NCI-H226 (cell line): ENCODE data around the gene NOXA1.
"Not testable (repeated sequence)": the region's sequence is repeated elsewhere in the genome, so short reads cannot be mapped to it uniquely, and the experiment has no call there.

Source experiments
- DNase-seq: peaks from one replicate; pipeline ENCODE4 v3.0.0-alpha.2; 2015

Gene NOXA1

DNA sequence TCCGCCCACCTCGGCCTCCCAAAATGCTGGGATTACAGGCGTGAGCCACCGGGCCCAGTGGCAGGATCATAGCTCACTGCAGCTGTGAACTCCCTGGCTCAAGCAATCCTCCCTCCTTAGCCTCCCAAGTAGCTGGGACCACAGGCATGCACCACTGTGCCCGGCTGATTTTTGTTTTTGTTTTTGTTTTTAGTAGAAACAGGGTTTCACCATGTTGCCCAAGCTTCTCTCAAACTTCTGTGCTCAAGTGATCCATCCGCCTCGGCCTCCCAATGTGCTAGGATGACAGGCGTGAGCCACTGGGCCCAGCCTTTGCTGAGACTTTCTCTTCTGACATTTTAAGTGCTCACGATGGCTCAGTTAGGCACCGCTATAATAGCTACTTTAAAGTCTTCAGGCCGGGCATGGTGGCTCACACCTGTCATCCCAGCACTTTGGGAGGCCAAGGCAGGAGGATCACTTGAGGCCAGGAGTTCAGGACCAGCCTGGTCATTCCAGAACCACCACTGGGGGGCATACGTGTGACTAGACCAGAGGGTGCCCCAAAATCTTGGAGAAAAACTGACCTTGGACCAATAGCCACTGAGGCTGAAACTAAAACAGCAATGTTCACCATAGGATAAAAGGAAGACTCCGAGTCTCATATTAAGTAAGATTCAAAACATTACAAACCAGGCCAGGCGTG lies 21.1 kb downstream of the NOXA1 start:
- DNase-seq: no peak

DNA sequence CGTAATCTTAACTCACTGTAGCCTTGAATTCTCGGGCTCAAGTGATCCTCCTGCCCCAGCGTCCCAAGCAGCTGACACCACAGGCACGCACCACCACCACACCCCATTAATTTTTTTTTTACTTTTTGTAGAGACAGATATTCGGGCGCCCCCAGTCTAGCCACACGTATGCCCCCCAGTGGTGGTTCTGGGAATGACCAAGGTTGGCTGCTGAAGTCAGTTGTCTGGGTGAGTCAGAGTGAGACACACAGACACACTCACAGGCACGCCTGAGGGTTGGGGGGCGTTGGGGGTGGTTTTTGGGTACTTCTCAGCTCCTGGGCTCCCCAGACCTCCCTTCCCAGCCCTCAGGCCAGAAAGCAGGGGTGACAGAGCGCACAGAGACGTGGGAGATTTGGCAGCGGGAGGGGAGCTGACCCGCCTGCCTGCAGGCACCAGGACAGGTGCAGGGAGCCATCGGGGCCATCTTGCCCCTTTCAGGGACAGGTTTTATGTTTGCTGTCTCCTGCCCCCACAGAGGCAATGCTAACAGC lies 22.1 kb downstream of the NOXA1 start:
- peak; percentile 68 for DNase-seq

DNA sequence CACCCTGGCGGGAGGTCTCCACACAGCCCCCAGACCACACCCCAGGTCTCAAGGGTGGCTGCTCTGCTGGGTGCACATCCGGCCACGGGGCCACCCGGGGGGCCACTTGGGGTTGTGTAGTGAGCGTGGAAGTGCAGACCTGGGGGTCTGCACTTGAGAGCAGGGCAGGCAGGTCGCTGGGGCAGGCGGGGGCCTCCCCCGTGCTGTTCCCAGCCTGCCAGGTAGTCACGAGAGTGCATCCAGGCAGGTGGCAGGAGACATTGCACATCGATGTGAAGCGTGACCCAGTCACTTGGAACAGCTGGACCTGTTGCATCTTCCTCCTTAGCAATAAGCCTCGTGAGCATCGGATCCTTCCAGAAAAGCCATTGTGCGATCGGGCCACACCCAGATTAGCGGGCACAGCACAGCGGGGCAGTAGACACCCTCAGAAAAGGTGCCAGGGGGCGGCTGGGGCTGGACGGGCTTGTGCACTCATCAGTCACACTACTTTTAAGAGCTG lies 22.8 kb downstream of the NOXA1 start:
- no peak for DNase-seq

DNA sequence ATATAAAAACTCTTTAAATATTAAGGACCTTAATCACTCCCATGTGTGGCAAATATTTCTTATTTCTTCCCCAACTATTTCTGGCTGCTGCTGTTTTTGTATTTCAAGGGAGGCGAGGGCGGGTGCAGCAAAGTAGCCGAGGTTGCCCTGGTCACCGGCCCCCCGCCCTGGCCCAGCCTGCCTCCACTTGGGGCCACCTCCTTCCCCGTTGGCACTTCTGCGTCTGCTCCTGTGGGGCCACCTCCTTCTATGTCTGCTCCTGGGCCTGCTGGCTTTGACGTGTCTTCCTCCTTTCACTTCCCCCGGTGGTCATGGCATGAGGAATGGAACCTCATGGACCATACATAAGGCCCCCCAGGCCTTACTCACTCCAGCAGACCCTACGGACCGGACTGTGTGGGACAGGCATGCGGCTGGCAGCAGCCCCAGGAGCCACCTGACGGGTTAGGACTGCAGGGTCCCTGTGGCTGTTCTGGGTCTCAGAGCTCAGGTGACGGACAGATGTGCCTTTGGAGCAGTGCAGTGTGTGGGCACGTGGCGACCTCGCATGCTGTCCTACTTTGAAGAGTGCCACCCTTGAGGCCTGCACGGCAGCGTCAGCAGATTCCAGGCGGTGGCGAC lies 23.8 kb downstream of the NOXA1 start:
- no peak for DNase-seq

DNA sequence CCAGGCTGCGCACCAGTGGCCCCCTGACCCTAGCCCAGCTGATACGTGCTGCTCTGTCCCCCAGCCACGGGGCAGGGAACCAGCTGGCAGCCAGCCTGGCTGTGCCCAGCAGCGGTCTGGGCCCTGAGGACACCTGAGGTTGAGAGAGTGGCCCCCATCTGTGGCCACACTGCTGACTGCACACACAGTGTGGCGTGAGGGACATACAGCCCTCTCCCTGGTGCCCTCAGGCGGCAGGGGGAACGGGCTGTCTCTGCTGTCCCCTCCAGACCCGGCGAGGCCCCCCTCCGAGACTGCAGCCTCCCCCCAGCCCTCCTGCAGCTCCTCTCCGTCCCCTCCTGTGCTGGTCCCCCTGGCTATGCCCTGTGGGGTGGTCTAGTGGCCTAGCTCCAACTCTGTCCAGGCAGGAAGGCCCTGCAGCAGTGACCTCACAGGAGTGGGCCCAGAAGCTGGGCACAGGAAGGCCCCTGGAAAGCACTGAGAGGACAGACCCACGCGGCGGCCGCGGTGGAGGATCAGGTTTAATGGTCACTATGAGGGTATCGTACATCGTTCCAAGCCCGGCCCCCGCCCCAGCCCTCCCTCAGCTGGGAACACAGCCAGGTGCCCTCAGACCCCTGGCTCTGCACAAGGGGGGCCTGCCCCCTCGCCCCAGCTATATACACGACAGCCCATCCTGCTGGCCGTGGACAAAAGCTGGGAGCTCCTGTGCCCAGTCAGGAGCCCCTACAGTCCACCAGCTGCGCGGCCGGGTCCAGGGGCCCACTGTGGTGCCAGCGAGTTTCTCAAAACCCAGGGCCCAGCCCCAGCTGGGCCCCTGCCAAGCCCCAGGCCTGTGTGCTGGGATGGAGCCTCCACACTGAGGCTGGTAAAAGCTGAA lies 24.8 kb downstream of the NOXA1 start:
- no peak for DNase-seq

DNA sequence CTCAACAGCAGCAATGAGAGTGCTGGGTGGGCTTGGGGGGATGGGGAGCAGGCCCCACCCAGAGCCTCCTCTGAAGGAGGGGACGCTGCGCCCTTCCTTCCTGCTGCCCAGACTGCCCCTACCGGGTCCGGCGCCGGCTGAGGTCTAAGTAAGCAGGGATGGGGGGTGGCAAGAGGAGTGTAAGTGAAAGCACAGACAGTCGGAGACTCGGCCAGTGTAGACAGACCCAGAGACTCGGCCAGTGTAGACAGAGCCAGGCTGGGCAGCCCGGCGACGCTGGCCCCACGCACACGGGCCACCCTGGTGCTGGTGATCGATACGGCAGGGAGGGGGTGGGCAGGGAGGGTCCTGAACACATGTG lies 25.4 kb downstream of the NOXA1 start:
- DNase-seq: no peak

DNA sequence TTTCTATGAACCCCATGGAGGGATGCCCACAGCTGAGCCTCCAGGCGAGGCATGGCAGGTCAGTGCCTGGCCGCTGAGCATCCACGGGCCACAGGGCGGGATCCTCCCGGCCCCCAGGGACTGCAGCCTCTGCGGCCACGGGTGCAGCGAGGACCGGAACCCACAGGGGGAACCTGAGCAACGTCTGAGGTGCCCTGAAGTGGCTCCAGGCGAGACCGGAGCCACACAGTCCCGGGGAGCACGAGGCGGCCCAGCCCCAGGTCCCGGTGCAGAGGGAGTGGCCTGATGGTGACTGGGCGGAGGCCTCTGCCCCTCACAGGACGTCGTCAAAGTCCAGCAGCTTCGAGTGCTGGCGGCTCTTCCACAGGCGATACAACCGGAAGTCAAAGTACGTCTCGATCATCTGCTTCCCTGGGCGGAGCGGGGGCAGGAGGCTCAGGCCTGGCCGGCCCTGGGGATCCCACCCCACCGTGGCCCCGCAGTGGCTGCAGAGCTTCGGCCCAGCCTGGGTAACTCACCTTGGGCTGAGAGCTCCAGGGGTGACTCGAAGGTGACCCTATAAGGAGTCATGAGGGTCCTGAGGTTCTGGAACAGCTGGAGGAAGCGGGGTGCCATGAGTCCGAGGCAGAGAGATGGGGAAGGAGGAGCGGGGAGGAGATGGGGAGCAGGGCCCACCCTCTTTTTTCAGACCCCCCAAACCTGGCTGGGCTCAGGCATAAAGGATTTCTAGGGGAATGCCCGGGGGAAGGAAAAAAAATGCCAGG lies 26.1 kb downstream of the NOXA1 start:
- DNase-seq: no peak

DNA sequence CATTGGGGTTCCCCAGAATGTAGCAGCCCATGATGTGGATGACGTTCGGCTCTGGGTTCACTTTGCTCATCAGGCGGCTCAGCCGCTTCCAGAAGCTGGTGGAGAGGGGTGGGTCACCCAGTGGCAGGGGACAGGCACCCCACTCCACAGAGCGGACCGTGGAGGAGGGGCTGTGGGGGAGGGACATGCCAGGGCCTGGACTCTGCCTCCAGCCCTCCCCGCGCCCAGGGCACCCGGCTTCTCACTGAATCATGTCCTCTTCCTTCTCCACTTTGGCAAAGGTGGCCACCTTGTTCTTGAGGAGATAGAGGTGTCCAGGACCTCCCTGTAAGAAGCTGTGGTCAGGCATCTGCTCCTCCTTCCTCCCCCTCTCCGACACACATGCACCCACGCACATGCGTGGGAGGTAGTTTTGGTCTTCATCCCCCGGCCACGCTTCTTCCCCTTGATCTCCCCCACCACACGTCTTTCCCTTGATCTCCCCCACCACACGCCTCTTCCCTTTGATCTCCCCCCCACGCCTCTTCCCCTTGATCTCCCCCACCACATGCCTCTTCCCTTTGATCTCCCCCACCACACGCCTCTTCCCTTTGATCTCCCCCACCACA lies 26.8 kb downstream of the NOXA1 start:
- no peak for DNase-seq

DNA sequence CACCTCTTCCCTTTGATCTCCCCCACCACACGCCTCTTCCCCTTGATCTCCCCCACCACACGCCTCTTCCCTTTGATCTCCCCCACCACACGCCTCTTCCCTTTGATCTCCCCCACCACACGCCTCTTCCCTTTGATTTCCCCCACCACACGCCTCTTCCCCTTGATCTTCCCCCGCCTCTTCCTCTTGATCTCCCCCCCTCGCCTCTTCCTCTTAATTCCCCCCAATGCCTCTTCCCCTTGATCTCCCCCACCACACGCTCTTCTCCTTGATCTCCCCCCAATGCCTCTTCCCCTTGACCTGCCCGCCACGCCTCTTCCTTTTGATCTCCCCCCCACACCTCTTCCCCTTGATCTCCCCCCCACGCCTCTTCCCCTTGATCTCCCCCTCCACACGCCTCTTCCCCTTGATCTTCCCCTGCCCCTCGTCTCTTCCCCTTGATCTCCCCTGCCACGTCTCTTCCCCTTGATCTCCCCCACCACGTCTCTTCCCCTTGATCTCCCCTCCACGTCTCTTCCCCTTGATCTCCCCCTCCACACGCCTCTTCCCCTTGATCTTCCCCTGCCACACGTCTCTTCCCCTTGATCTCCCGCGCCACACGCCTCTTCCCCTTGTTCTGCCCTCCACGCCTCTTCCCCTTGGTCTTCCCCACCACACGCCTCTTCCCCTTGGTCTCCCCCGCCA lies 27.5 kb downstream of the NOXA1 start:
- DNase-seq: not testable (repeated sequence)

DNA sequence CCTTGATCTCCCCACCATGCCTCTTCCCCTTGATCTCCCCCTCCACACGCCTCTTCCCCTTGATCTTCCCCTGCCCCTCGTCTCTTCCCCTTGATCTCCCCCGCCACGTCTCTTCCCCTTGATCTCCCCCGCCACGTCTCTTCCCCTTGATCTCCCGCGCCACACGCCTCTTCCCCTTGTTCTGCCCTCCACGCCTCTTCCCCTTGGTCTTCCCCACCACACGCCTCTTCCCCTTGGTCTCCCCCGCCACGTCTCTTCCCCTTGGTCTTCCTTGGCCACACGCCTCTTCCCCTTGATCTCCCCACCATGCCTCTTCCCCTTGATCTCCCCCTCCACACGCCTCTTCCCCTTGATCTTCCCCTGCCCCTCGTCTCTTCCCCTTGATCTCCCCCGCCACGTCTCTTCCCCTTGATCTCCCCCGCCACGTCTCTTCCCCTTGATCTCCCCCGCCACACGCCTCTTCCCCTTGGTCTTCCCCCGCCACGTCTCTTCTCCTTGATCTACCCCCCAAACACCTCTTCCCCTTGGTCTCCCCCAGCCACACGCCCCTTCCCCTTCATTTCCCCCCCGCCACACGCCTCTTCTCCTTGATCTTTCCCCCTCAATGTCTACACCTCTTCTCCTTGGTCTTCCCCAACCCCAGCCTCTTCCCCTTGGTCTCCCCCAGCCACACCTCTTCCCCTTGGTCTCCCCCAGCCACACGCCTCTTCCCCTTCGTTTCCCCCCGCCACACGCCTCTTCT lies 28.2 kb downstream of the NOXA1 start:
- DNase-seq: not testable (repeated sequence)

DNA sequence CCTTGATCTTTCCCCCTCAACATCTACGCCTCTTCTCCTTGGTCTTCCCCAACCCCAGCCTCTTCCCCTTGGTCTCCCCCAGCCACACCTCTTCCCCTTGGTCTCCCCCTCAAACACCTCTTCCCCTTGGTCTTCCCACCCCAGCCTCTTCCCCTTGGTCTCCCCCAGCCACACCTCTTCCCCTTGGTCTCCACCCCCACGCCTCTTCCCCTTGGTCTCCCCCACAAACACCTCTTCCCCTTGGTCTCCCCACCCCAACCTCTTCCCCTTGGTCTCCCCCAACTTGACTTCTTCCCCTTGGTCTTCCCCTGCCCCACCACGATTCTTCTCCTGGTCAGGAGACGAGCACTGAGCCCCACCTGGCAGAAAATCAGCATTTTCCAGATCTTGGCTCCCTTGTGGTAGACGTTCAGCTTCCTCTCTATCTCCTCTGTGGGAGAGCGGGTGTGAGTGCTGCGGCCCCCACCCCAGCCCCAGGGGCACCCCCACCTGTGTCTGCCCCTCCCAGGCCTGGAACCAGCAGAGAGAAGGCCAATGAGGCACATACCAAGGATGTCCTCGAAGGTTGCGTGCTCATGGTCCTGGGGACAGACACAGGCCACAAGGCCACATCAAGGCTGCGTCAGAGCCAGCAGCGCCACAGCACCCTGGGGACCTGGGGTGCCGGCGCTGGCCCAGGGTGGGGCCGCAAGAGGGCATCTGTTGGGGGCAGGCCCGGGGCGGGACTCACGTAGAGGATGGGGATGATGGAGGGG lies 29.0 kb downstream of the NOXA1 start:
- DNase-seq: no peak

DNA sequence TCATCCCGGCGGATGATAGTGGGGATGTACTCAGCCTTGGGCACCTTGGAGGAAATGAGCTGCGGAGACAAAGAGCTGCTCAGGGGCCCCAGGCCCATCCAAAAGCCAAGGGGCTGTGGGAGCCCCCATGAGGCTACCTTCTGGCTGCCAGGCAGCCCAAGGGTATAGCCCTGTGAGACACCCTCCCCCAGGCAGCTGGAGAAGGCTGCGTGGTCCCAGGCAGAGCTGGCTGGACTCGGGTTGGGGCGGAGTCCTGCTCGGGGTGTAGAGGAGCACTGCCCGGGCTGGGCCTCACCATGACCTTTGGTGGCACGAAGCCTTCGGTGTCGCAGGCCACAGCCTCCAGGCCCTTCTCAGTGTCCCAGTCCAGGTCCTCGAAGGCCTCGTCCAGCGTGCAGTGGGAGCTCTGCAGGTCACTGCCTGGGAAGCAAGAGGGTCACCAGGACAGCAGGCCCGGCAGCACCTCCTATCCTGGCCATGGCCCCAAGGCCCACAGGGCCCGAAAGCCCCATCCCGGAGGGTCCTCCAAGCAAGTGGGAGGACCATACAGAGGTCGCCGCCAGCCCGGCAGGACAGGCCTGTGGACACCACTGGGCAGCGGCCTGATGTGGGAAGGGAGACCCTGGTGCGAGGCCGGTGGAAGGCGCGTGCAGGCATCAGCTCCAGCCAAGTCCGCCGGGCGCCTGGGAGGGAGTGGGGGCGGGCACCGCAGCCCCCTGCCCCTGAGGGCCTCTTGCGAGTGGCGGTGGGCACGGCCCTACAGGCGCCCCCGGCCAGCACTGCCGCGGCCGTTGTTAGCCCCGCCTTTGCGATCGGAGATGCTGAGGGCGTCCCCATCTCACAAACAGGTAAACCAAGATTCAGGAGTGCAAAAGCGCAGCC lies 29.8 kb downstream of the NOXA1 start:
- no peak for DNase-seq

DNA sequence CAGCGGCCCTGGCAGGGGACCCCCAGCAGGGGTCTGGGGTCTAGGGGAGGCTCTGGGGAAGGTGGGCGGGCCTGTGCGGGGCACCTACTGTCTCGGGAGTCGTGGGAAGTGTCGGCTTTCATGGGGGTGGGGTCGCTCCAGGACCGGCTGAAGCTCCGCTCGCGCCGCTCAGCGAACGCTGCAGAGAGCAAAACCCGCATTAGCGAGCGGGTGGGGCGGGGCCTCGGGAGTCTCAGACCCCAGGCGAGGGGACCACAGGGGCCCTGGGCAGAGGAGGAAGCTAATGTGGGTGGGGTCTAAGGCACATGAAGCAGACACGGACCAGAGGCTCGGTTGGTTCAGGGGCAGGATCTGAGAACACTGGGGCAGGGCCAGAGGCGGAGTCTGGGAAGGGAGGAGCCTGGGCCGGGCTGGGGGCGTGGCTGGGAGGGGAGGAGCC lies 30.5 kb downstream of the NOXA1 start:
- DNase-seq: peak; percentile 24

DNA sequence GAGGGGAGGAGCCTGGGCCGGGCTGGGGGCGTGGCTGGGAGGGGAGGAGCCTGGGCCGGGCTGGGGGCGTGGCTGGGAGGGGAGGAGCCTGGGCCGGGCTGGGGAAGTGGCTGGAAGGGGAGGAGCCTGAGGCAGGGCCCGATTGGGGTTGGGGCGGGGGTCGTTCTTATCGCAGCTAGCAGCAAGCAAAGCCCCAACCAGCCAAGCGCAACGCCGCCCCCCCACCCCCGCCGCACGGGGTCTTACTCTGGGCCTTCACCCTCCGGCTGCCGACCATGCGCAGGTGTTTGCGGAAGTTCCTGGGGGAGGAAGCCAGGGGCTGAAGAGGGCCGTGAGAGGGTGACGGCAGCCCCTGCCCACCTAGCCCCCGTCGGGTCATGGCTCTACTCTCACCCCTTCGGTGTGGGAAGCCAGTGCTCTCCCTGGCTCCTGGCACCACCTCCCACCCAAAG lies 31.0 kb downstream of the NOXA1 start:
- DNase-seq: no peak

DNA sequence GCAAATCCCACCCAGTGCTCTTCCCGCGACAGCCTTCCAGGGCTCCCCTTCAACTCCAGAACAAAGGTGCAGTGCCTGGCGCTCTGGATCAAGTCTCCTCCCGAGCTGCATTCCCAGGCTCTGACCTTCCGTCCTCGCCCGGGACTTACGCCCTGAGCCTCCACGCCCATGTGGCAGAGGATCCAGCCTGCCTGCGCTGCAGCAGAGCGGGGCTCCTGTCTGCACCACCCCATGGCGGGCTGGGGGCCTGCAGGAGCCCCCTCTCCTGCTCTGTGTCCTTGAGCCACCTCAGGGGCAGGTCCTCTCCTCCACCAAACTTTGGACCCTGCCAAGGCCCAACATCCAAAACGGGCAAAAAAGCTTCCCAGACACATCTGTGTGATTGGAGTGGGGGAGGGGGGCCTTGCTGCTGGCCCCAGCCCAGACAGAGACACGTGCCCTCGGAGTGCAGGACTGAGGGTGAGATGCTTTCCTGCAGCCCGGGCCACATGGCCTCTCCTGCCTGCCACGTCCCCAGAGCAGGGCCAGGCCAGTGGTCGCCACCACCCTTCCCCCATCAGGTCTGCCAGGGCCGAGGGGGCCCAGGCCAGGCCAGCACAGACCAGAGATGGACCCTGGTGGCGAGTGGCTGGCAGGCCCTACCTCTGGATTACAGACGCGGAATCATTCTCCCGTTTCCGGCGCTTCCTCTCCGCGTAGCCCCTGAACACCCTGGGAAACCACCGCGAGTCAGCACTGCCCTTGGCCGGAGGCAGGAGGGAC lies 31.6 kb downstream of the NOXA1 start:
- DNase-seq: no peak

DNA sequence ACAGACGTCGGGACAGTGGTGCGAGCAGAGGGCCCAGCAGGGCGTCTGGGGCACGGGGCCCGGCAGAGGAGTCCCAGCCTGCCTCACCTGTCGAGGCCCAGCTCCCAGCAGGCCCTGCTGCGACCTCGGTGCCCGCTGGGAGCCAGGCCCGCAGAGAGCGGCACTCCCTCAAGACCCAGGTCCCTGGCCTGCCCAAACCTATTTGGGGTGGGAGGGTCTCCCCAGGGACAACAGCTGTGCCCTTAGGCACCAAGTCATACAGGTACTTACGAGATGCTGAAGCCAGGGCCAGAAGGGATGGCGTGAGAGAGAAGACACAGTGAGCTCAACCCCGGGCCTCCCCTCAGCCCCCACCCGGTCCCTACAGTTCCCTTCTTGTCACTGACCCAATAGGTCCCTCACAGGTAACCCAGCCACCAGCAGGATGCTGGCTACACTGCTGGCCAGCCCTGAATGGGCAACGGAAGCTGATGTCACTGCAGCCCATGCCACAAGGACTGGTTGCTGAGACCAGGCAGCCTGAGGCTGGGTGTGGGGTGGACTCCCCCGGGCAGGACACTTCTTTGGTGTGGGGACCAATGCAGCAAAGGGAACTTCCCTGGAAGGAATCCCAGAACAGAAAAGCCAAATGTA lies 32.3 kb downstream of the NOXA1 start:
- no peak for DNase-seq

DNA sequence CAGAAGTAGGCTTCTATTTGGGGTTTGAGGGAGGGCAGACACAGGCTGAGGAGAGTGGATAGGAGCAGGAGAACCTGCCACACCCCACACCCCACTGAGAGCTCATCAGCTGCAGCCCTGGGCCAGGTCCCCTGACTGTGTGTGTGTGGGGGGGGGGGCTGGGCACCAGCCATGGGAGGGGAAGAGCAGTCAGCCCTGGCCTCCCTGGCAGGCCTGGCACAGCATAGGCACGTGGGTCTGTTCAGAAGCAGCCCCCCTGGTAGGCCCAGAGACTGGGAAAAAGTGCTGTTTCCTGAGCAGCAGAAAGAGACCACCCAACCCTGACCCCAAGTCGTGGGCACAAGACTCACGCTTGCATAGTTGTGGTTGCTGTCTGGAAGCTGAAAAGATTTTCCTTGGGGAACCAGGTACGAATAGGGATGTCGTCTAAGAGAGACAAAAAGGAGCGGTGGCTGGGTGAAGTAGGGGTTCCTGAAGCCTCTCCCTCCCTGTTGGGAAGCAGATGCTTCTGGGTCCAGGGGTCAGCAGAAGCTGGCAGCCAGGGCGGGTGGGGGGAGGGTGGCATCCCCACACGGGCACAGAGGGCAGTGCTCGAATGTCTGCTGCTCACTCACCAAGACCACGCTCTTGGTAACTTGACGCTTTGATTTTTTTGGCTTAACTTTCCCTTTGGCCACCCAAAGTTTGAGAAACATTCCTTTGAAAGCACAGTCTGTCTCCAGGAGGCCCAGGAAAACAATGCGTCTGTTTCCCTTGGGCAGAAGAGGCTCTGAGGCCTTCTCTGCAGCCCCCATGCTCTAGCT lies 33.1 kb downstream of the NOXA1 start:
- DNase-seq: no peak
